Body of pancreas (tissue), 4 donors: ENCODE data around the gene DHX34.

Source experiments
- CTCF ChIP-seq, 7 experiments: fragments of 450-650 bp in 4 of 7; fragments of 200-600 bp in 3 of 7; sonication (generic) in 3 of 7; IDR thresholded peaks; one replicate each; pipeline ENCODE4 v1.5.1; 2016 to 2019; ENCODE audit warnings: antibody characterized with exemption in 7 of 7
- POLR2A ChIP-seq, 3 donors: fragments of 450-650 bp; IDR thresholded peaks; one replicate each; pipeline ENCODE4 v1.6.1; 2016; ENCODE audit warnings: antibody characterized with exemption in 3 of 3, mild to moderate bottlenecking in 2 of 3

GRCh38 chr19:47362321-47362720 lies 13.2 kb downstream of the DHX34 start:
- TF ChIP-seq CTCF (IDR thresholded peaks at IDR 0.05) (no peak), POLR2A (IDR thresholded peaks at IDR 0.05) (no peak)
